ENCODE measurements around the gene KRTAP10-3.

DNA sequence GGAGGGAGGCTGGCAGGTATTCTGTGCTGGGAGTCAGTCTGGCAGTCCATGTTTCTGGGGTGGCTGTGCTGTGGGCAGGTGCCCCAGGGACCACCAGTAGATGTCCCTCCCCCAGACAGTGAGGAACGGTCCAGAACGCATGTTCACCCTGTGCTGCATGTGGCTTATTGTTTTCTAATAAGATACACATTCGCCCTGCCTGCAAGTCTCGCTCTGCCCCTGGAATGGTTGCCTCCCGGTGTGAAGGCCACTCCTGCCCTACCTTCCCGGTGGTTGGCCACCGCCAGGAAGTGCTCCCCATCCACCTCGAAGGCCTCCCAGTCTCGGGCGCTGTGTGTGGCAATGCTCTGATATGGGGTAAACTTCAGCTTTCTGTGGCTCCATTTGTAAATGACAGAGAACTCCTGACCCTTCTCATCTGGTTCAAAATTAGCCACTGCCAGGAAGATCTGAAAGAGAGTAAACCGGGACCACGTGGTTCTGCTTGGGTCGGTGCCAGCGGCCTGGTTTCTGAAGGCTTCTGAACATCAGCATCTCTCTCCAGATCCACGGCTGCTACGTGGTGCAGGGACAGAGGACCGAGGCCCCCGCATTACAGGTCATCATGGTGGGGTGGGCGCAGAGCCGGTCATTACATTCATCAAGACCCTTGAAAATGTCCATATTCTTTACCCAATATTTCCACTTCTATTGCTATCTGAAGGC, 33.1 kb downstream of the KRTAP10-3 start:
- TF ChIP-seq EZH2 (IDR thresholded peaks at IDR 0.05; ENCODE audit: low read length, missing control alignments): no peak
- TF ChIP-seq, protein P1, sequence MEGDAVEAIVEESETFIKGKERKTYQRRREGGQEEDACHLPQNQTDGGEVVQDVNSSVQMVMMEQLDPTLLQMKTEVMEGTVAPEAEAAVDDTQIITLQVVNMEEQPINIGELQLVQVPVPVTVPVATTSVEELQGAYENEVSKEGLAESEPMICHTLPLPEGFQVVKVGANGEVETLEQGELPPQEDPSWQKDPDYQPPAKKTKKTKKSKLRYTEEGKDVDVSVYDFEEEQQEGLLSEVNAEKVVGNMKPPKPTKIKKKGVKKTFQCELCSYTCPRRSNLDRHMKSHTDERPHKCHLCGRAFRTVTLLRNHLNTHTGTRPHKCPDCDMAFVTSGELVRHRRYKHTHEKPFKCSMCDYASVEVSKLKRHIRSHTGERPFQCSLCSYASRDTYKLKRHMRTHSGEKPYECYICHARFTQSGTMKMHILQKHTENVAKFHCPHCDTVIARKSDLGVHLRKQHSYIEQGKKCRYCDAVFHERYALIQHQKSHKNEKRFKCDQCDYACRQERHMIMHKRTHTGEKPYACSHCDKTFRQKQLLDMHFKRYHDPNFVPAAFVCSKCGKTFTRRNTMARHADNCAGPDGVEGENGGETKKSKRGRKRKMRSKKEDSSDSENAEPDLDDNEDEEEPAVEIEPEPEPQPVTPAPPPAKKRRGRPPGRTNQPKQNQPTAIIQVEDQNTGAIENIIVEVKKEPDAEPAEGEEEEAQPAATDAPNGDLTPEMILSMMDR (conservative IDR thresholded peaks at IDR 0.05 in 1 of 2, IDR thresholded peaks at IDR 0.05 in 1 of 2; ENCODE audit: low read depth in 1 of 2, low read length in 2 of 2): no peak
